HG03558 (cell line): ENCODE data around the gene CRELD1.
"Not testable (repeated sequence)": the region's sequence is repeated elsewhere in the genome, so short reads cannot be mapped to it uniquely, and the experiment has no call there.

Experiments used
- ATAC-seq: cut with Tn5 transposase; IDR thresholded peaks from one replicate; pipeline ENCODE4 v1.9.1; 2021; ENCODE audit warnings: moderate number of reproducible peaks; ENCODE audit not compliant: unreplicated experiment; ENCODE audit errors: extremely low read depth

The CRELD1 gene

DNA sequence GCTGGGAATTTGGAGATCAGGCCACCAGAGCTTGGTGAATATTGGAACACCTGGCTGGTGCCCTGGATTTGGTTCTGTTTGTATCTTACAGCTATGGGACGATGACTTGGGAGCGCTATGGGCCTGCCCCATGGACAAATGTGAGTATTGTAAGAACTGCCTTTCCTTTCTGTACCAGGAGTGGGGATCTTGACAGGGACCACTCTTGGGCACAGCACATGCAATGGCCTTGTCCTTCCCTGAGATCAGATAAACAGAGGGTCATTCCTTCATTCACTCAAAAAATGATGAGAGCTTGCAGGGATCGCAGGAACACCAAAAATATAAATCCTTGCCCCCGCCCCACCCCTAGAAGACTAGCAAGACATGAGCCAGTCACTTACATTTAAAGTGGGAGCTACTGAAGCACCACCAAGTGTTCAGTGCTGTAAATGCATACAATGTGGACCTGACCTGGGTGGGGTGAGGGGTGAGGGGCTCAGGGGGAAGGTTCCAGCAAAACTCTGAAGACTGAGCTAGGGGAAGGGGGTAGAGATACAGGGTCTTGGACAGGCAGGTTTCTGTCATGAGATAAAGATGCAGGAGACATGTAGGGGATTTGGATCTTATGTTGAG lies 2.7 kb upstream of the CRELD1 start:
- ATAC-seq, result no peak

GRCh38 chr3:9932535-9932842 lies 1.1 kb upstream of the CRELD1 start:
- no peak for ATAC-seq

GRCh38 chr3:9932843-9933560 lies 632 bp upstream of the CRELD1 start:
- peak; percentile 39 for ATAC-seq

DNA sequence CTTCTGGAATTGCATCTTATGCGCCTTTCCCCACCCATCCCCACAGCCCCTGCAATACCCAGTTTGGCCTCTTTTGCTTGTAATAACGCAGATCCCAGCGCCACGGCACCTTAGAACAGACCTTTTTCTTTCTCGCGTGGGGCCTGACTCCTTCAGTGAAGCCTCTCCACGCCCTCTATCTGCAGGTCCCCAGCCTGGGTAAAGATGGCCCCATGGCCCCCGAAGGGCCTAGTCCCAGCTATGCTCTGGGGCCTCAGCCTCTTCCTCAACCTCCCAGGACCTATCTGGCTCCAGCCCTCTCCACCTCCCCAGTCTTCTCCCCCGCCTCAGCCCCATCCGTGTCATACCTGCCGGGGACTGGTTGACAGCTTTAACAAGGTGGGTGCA lies 594 bp downstream of the CRELD1 start:
- ATAC-seq, result no peak

- ATAC-seq, result no peak
Measured at GRCh38 chr3:9934993-9935392, 1.4 kb downstream of the CRELD1 start.

- ATAC-seq, result no peak
Measured at GRCh38 chr3:9935966-9936510, 2.4 kb downstream of the CRELD1 start.

GRCh38 chr3:9937486-9938238 lies 4.0 kb downstream of the CRELD1 start:
- no peak for ATAC-seq

GRCh38 chr3:9938966-9939365 lies 5.3 kb downstream of the CRELD1 start:
- no peak for ATAC-seq

DNA sequence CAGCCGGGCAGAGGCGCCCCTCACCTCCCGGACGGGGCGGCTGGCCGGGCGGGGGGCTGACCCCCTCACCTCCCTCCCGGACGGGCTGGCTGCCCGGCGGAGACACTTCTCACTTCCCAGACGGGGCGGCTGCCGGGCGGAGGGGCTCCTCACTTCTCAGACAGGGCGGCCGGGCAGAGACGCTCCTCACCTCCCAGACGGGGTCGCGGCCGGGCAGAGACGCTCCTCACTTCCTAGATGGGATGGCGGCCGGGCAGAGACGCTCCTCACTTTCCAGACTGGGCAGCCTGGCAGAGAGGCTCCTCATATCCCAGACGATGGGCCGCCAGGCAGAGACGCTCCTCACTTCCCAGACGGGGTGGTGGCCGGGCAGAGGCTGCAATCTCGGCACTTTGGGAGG lies 6.3 kb downstream of the CRELD1 start:
- ATAC-seq, result not testable (repeated sequence)

DNA sequence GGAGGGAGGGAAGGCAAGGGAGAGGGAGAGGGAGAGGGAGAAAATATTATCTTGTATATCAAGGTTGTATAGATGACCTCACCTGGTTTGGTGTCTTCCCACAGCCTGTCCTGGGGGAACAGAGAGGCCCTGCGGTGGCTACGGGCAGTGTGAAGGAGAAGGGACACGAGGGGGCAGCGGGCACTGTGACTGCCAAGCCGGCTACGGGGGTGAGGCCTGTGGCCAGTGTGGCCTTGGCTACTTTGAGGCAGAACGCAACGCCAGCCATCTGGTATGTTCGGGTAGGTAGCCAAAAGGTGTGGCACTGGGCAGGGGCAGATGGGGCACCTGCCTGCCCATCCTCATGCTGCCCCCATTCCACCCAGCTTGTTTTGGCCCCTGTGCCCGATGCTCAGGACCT lies 7.1 kb downstream of the CRELD1 start:
- no peak for ATAC-seq

- ATAC-seq, result no peak
Measured at GRCh38 chr3:9942164-9942563, 8.5 kb downstream of the CRELD1 start.

- ATAC-seq, result no peak
Measured at GRCh38 chr3:9942934-9943690, 9.5 kb downstream of the CRELD1 start.

DNA sequence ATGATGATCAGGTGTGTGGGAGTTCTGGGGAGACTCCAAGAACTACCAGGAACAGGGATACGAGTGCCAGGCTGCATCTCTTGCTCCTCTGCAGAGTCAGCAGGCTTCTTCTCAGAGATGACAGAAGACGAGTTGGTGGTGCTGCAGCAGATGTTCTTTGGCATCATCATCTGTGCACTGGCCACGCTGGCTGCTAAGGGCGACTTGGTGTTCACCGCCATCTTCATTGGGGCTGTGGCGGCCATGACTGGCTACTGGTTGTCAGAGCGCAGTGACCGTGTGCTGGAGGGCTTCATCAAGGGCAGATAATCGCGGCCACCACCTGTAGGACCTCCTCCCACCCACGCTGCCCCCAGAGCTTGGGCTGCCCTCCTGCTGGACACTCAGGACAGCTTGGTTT lies 10.6 kb downstream of the CRELD1 start:
- ATAC-seq, result no peak

GRCh38 chr3:9945358-9945757 lies 11.7 kb downstream of the CRELD1 start:
- ATAC-seq, result no peak

- ATAC-seq, result no peak
Measured at GRCh38 chr3:9946112-9947024, 12.7 kb downstream of the CRELD1 start.

GRCh38 chr3:9947025-9947995 lies 13.7 kb downstream of the CRELD1 start:
- ATAC-seq, result no peak

- ATAC-seq, result no peak
Measured at GRCh38 chr3:9948586-9948985, 15.0 kb downstream of the CRELD1 start.

- no peak for ATAC-seq
Measured at GRCh38 chr3:9949115-9949514, 15.5 kb downstream of the CRELD1 start.

- ATAC-seq, result no peak
Measured at GRCh38 chr3:9949626-9950025, 16.0 kb downstream of the CRELD1 start.
